ENCODE results near the gene DGKZ.

DGKZ gene

DNA sequence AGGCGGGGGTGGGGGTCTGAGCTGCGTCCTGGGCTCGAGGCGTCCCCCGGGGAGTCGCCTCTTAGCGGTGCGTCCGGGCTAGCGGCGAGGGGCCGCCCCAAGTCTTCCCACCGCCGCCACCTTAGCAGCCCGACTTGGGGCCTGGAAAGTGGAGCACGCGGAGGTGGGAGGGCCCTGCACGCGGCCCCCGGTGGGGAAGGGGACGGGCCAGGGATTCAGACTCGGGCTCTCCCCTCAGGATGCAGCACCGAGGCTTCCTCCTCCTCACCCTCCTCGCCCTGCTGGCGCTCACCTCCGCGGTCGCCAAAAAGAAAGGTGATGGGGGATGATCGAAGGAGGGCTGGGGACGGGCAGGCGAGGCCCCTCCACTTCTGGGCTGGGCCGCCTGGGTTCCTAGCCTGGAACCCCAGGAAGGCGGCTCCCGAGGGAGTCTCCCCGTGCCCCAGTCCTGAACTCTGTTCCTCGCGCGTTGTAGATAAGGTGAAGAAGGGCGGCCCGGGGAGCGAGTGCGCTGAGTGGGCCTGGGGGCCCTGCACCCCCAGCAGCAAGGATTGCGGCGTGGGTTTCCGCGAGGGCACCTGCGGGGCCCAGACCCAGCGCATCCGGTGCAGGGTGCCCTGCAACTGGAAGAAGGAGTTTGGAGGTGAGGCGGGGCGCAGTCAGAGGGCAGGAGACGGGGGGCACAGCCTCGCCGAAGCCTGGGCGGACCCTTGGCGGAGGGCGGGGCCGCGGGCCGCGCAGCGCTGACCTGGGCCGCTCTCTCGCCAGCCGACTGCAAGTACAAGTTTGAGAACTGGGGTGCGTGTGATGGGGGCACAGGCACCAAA is 34.8 kb downstream of the DGKZ start:
- H3K4me3 ChIP-seq (ENCODE audit: low read length) = peak overlapping the region; percentile 65
- TF ChIP-seq, protein P1, sequence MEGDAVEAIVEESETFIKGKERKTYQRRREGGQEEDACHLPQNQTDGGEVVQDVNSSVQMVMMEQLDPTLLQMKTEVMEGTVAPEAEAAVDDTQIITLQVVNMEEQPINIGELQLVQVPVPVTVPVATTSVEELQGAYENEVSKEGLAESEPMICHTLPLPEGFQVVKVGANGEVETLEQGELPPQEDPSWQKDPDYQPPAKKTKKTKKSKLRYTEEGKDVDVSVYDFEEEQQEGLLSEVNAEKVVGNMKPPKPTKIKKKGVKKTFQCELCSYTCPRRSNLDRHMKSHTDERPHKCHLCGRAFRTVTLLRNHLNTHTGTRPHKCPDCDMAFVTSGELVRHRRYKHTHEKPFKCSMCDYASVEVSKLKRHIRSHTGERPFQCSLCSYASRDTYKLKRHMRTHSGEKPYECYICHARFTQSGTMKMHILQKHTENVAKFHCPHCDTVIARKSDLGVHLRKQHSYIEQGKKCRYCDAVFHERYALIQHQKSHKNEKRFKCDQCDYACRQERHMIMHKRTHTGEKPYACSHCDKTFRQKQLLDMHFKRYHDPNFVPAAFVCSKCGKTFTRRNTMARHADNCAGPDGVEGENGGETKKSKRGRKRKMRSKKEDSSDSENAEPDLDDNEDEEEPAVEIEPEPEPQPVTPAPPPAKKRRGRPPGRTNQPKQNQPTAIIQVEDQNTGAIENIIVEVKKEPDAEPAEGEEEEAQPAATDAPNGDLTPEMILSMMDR (conservative IDR thresholded peaks at IDR 0.05; ENCODE audit: low read depth, low read length) = no peak
- DNase-seq (ENCODE audit: low read depth) = no peak

DNA sequence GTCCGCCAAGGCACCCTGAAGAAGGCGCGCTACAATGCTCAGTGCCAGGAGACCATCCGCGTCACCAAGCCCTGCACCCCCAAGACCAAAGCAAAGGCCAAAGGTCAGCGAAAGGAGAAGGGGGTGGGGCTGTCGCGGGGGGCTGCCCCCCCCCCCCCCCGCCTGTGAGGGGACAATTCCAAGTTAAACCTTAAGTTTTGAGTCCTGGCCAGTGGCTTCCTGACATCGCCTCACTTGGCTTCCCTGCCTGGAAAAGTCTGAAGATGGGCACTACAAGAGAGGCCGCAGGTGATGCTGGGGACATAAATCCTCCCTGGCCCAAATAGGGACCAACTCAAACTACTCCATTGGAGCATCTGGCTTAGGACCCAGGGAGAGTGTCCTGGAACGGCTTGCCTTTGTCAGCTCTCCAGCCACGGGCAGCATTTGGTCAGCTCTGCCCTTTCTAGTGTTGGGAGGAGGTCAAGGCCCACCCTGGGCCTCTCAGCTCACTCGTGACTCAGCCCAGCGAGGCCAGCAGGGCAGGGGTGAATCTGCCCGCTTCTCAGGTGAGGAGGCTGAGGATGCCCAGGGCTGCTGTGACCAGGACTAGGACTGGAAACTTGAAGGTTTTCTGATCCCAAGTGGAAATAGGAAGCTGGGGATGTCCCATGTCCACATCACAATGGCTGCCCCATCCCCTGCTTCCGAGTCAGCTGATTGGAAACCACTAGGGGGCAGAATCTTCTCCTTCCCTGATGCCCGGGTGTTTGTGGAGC is 35.6 kb downstream of the DGKZ start:
- H3K4me3 ChIP-seq (ENCODE audit: low read length) = peak overlapping the region; percentile 65
- TF ChIP-seq, protein P1 (conservative IDR thresholded peaks at IDR 0.05; ENCODE audit: low read depth, low read length) = peak; percentile 68
- no peak for DNase-seq (ENCODE audit: low read depth)

DNA sequence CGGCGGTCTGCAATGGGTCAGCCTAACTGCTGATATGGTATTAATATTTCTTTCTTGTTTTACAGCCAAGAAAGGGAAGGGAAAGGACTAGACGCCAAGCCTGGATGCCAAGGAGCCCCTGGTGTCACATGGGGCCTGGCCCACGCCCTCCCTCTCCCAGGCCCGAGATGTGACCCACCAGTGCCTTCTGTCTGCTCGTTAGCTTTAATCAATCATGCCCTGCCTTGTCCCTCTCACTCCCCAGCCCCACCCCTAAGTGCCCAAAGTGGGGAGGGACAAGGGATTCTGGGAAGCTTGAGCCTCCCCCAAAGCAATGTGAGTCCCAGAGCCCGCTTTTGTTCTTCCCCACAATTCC is 36.1 kb downstream of the DGKZ start:
- TF ChIP-seq, protein P1 (conservative IDR thresholded peaks at IDR 0.05; ENCODE audit: low read depth, low read length) = no peak
- no peak overlapping the region for H3K4me3 ChIP-seq (ENCODE audit: low read length)
- no peak for DNase-seq (ENCODE audit: low read depth)

- no peak overlapping the region for H3K4me3 ChIP-seq (ENCODE audit: low read length)
- DNase-seq (ENCODE audit: low read depth) = no peak
- TF ChIP-seq, protein P1 (conservative IDR thresholded peaks at IDR 0.05; ENCODE audit: low read depth, low read length) = no peak
Measured at GRCh38 chr11:46383974-46384701, 36.9 kb downstream of the DGKZ start.

GRCh38 chr11:46385169-46386004 is 38.1 kb downstream of the DGKZ start:
- no peak for DNase-seq (ENCODE audit: low read depth)
- H3K4me3 ChIP-seq (ENCODE audit: low read length) = no peak overlapping the region
- TF ChIP-seq, protein P1 (conservative IDR thresholded peaks at IDR 0.05; ENCODE audit: low read depth, low read length) = no peak

- no peak for DNase-seq (ENCODE audit: low read depth)
- TF ChIP-seq, protein P1 (conservative IDR thresholded peaks at IDR 0.05; ENCODE audit: low read depth, low read length) = no peak
- no peak overlapping the region for H3K4me3 ChIP-seq (ENCODE audit: low read length)
Measured at GRCh38 chr11:46386005-46386578, 38.8 kb downstream of the DGKZ start.
